Effector CD4-positive, alpha-beta T cell (primary cell): ENCODE results near the gene PGBD2.
"Not testable (repeated sequence)": the region's sequence is repeated elsewhere in the genome, so short reads cannot be mapped to it uniquely, and the experiment has no call there.

Source experiments
- DNase-seq: peaks from one replicate; pipeline ENCODE4 v3.0.0-alpha.2; 2020

The PGBD2 gene

GRCh38 chr1:248927283-248927682 is 21.2 kb downstream of the PGBD2 start:
- not testable (repeated sequence) for DNase-seq

DNA sequence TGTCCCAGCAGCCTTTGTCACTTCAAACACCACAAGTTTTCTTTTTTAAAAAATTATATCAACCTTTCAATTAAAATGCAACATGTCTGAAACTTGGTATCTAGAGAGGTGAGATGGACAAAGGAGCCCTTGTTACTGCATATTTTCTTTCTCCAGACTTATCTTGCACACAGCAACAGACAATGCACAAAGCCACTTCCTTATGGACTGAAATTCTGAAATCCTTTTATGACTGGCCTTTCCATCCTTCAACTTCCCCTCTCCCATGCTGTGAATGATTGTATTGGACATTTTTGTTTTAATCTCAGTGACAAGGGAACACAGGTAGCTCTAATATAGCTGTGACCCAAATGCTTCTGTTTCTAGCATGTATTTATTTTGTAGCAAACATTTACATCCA is 22.1 kb downstream of the PGBD2 start:
- not testable (repeated sequence) for DNase-seq

DNA sequence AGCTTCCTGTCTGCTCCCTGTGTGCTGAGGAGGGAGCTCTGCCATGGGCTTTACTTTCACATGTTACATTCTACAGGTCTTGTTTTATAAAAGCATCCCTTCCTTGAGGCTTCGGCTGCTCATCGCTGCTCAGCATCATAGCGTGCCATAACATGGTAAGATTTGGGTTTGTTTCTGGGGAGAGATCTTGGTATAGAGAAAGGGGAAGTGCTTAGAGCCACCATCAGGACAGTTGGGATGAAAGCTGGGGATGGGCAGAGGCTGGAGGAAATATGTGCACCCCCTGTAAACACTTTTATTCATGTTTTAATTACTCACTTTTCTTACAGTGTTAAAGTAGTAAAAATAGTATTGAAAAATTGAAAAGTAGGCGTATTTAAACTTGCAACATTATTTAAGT is 24.0 kb downstream of the PGBD2 start:
- not testable (repeated sequence) for DNase-seq

- not testable (repeated sequence) for DNase-seq
Measured at GRCh38 chr1:248938173-248938809, 32.3 kb downstream of the PGBD2 start.

- not testable (repeated sequence) for DNase-seq
Measured at GRCh38 chr1:248944134-248944999, 38.3 kb downstream of the PGBD2 start.

DNA sequence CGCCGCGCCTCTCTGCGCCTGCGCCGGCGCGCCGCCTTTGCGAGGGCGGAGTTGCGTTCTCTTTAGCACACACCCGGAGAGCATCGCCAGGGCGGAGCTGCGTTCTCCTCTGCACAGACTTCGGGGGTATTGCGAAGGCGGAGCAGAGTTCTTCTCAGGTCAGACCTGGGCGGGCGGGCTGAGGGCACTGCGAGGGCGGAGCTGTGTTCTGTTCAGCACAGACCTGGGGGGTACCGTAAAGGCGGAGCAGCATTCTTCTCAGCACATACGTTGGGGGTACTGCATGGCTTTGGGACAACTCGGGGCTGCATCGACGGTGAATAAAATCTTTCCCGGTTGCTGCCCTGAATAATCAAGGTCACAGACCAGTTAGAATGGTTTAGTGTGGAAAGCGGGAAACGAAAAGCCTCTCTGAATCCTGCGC is 39.0 kb downstream of the PGBD2 start:
- DNase-seq, result not testable (repeated sequence)

DNA sequence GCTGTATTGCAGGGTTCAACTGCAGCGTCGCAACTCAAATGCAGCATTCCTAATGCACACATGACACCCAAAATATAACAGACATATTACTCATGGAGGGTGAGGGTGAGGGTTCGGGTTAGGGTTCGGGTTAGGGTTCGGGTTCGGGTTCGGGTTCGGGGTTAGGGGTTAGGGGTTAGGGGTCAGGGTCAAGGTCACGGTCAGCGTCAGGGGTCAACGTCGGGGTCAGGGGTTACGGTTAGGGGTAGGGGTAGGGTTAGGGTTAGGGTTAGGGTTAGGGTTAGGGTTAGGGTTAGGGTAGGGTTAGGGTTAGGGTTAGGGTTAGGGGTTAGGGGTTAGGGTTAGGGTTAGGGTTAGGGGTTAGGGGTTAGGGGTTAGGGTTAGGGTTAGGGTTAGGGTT is 39.4 kb downstream of the PGBD2 start:
- DNase-seq, result peak; percentile 33

- not testable (repeated sequence) for DNase-seq
Measured at GRCh38 chr1:248945856-248946416, 39.9 kb downstream of the PGBD2 start.
